Muscle of leg (tissue), 11 donors: Measurements from ENCODE around the gene BLOC1S5. TPM values are rescaled to one million over a fixed set of nuclear protein-coding genes. Genes with fewer than 3 reads are reported as not detected.

ENCODE experiments used
- DNase-seq: peaks from one replicate; pipeline ENCODE4 v3.0.0; 2013
- H3K27ac ChIP-seq: one replicate; pipeline ENCODE4 v1.5.1; 2013; ENCODE audit warnings: mild to moderate bottlenecking, low read length, control low read depth
- H3K27me3 ChIP-seq: one replicate; pipeline ENCODE4 v1.6.1; 2013; ENCODE audit warnings: low read length; ENCODE audit not compliant: control insufficient read depth, insufficient read depth
- H3K36me3 ChIP-seq: one replicate; pipeline ENCODE4 v1.6.1; 2013; ENCODE audit warnings: low read length; ENCODE audit not compliant: control insufficient read depth, insufficient read depth
- H3K4me1 ChIP-seq: one replicate; pipeline ENCODE4 v1.6.1; 2013; ENCODE audit warnings: low read length; ENCODE audit not compliant: control insufficient read depth, insufficient read depth
- H3K4me3 ChIP-seq: one replicate; pipeline ENCODE4 v1.5.1; 2013; ENCODE audit warnings: low read length, control low read depth
- H3K9me3 ChIP-seq: replicated peaks from 2 replicates; pipeline ENCODE4 v1.6.1; 2013; ENCODE audit warnings: low read depth, low read length; ENCODE audit not compliant: control insufficient read depth
- WGBS: methylation state at CpG from one replicate; pipeline ENCODE4 v1.1.5; 2013; ENCODE audit warnings: missing lambda C conversion rate; ENCODE audit not compliant: insufficient coverage; 5-methylcytosine and 5-hydroxymethylcytosine counted together
- polyA plus RNA-seq, 8 donors: library from polyadenylated mRNA; unstranded; fragments of 120-200 nt; gene quantifications; one replicate each; pipeline versions ENCODE4 v1.2.1 to v1.2.3, GENCODE V29; 2013; ENCODE audit warnings: inconsistent platforms in 1 of 8, low replicate concordance in 1 of 8; ENCODE audit not compliant: insufficient read length in 8 of 8, insufficient read depth in 1 of 8
- total RNA-seq: library from RNA; stranded (reverse); fragments of 120-200 nt; gene quantifications from one replicate; pipeline ENCODE4 v1.2.4, GENCODE V29; 2013

BLOC1S5 gene
- total and polyA plus RNA-seq, 9 donors: 10.0 to 15.7 (median 12.1) TPM

GRCh38 chr6:8102122-8102958, 38.2 kb upstream of the BLOC1S5 start, which contains the start of gene EEF1E1:
Gene EEF1E1 (minus strand): TSS chr6:8102548. CDS start chr6:8102521, 27 bp downstream.
- H3K4me3 ChIP-seq: peak within 1 kb of the TSS; percentile 91
- under 1% methylated on average over 41 of the region's 43 CpGs for WGBS
- DNase-seq: peak; percentile 98
- H3K9me3 ChIP-seq: no peaks in the 10 kb centered on the region
- peak within 1 kb of the TSS; percentile 51 for H3K27ac ChIP-seq
- peaks cover 4% of the 10 kb centered on the region for H3K27me3 ChIP-seq
- no peaks in the 10 kb centered on the region for H3K36me3 ChIP-seq
- peaks cover 4% of the 10 kb centered on the region for H3K4me1 ChIP-seq

DNA sequence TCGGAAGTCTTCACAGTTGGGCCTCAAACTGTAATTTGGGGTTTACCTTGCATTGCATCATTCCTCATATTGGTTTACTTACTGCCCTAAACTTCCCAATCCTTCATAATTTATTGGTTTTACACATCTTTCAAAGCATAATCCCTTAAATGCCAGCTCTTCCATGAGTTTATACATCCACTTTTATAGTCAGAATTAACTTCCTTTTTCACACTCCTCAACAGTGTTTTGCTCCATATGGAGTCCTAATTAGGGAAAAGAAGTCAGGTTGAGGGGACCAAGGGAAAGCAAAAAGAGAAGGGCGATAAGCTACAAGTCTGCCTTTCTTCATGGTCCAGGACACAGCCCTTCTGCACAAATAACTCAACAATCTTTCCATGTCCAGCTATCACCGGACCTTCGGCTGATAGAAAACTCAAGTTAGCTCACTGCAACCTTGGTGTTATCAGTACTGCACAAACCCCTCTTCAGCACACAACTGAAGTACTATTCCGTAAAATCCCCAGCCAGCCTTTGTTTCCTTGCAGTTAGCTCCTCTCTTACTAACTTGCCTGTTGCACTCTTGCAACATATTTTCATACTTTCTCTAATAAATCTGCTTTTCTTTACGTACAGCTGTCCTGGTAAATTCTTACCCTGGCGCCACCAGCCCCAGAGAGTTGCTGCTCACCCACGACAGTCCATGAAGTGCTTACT, 36.1 kb upstream of the BLOC1S5 start:
- peaks cover 11% of the 10 kb centered on the region for H3K36me3 ChIP-seq
- peaks cover 4% of the 10 kb centered on the region for H3K4me1 ChIP-seq
- no peak overlapping the region for H3K4me3 ChIP-seq
- no peak for DNase-seq
- 86% methylated on average over 4 of the region's 8 CpGs for WGBS
- no peaks in the 10 kb centered on the region for H3K9me3 ChIP-seq
- H3K27me3 ChIP-seq: no peaks in the 10 kb centered on the region
- H3K27ac ChIP-seq: no peak overlapping the region

GRCh38 chr6:8090650-8091049, 26.5 kb upstream of the BLOC1S5 start:
- no peaks in the 10 kb centered on the region for H3K9me3 ChIP-seq
- DNase-seq: no peak
- WGBS: no CpG with 5 or more reads among the region's 3 CpGs

GRCh38 chr6:8088886-8089285, 24.7 kb upstream of the BLOC1S5 start:
- Histone ChIP-seq H3K27ac (no peak overlapping the region), H3K4me1 (no peaks in the 10 kb centered on the region), H3K27me3 (no peaks in the 10 kb centered on the region), H3K36me3 (peaks cover 25% of the 10 kb centered on the region), H3K9me3 (no peaks in the 10 kb centered on the region), H3K4me3 (no peak overlapping the region)
- 93% methylated on average over 2 of the region's 2 CpGs for WGBS
- DNase-seq: no peak

More at GRCh38 chr6:8090650-8091049, 26.5 kb upstream of the BLOC1S5 start:
- no peaks in the 10 kb centered on the region for H3K27me3 ChIP-seq
- no peak overlapping the region for H3K4me3 ChIP-seq
- peaks cover 36% of the 10 kb centered on the region for H3K36me3 ChIP-seq
- H3K4me1 ChIP-seq: no peaks in the 10 kb centered on the region
- H3K27ac ChIP-seq: no peak overlapping the region

- 100% methylated on average over 1 of the region's 5 CpGs for WGBS
- no peaks in the 10 kb centered on the region for H3K4me1 ChIP-seq
- peaks cover 25% of the 10 kb centered on the region for H3K36me3 ChIP-seq
- no peak for DNase-seq
- H3K27ac ChIP-seq: no peak overlapping the region
- H3K27me3 ChIP-seq: no peaks in the 10 kb centered on the region
- H3K4me3 ChIP-seq: no peak overlapping the region
- H3K9me3 ChIP-seq: no peaks in the 10 kb centered on the region
Observed at GRCh38 chr6:8087870-8088754, 23.9 kb upstream of the BLOC1S5 start.

- peaks cover 25% of the 10 kb centered on the region for H3K36me3 ChIP-seq
- 93% methylated on average over 7 of the region's 9 CpGs for WGBS
Observed at GRCh38 chr6:8086755-8087306, 22.6 kb upstream of the BLOC1S5 start.

GRCh38 chr6:8085053-8085511, 20.9 kb upstream of the BLOC1S5 start:
- Histone ChIP-seq H3K27ac (no peak overlapping the region), H3K4me3 (no peak overlapping the region), H3K27me3 (no peaks in the 10 kb centered on the region), H3K9me3 (no peaks in the 10 kb centered on the region), H3K36me3 (peaks cover 24% of the 10 kb centered on the region), H3K4me1 (no peaks in the 10 kb centered on the region)
- WGBS: no CpG with 5 or more reads among the region's 2 CpGs
- no peak for DNase-seq

More at GRCh38 chr6:8086755-8087306, 22.6 kb upstream of the BLOC1S5 start:
- Histone ChIP-seq H3K27me3 (no peaks in the 10 kb centered on the region), H3K4me3 (no peak overlapping the region), H3K4me1 (no peaks in the 10 kb centered on the region), H3K27ac (no peak overlapping the region), H3K9me3 (no peaks in the 10 kb centered on the region)
- DNase-seq: no peak

DNA sequence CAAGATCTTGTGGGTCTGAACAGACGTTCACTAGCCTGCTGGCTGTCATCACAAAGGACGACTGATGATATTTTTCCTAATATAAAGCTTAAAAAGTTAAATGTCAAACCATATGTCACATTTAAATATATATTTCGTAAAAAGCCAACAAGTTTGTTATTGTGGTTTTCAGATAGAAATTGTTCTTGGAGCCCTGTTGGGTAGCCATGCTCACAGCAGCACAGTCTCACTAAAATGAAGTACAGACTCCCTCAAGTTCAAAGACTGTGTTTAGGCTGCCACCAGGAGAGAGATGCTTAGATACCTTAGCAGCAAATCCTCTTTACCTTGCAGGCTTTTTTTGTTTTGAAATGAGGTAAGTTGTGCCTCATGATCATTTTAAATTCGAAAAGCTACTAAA, 20.4 kb upstream of the BLOC1S5 start:
- Histone ChIP-seq H3K4me1 (no peaks in the 10 kb centered on the region), H3K4me3 (no peak overlapping the region), H3K9me3 (no peaks in the 10 kb centered on the region), H3K27me3 (no peaks in the 10 kb centered on the region), H3K27ac (no peak overlapping the region), H3K36me3 (peaks cover 22% of the 10 kb centered on the region)
- whole genome bisulfite sequencing: no CpG with 5 or more reads among the region's 4 CpGs
- DNase-seq: no peak

DNA sequence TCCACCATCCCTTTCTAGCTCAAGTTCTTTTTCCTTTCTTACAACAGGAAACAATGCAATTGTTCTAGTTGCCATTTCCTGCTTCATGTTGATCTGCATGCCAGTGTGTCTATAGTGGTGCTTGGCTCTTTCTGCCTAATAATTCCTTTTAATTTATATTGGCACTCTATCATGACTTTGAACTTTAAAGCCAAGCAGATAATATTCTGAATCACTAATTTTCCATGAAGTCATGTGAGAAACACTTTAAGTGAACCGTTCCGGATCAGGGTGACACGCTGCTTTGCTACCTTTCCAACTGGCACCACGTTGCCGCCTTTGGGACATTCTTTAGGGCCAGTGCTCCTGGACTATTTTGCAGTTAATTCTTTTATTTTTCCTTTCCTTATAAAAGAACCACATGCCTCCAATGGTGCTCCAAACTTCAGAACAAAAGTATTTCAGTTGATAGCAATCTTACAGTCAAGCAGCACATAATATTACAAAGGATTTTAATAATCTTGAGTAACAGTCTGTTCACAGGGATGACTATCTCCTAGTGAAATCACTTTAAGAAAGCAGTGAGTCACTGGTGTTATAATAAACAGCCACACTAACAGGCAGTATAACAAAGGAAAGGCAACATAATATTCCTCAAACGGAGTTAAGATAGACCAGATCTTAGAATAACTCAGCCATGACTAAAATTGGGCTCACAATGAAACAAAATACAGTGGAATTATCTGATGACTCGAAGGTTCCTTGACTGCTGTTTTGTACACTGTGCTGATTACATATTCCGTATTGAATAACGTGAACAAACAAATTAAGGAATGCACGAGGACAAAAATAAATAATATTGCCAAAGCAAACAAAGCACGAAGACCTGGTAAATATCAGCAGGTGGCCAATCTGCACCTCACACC, 19.0 kb upstream of the BLOC1S5 start:
- Histone ChIP-seq H3K27ac (no peak overlapping the region), H3K9me3 (no peaks in the 10 kb centered on the region), H3K4me1 (no peaks in the 10 kb centered on the region), H3K4me3 (no peak overlapping the region), H3K36me3 (peaks cover 10% of the 10 kb centered on the region), H3K27me3 (no peaks in the 10 kb centered on the region)
- WGBS: 82% methylated on average over 5 of the region's 11 CpGs
- DNase-seq: no peak
